Hepatocyte (in vitro differentiated cells): ENCODE measurements around the gene KCNK1. TPM values are rescaled to one million over a fixed set of nuclear protein-coding genes. Genes with fewer than 3 reads are reported as not detected.
"Not testable (repeated sequence)": the region's sequence is repeated elsewhere in the genome, so short reads cannot be mapped to it uniquely, and the experiment has no call there.

Experiments used
- DNase-seq: peaks from one replicate; pipeline ENCODE4 v3.0.0-alpha.2; 2016; ENCODE audit warnings: low spot score
- H2AFZ ChIP-seq: fragments of 200-600 bp; sonication (generic); 2 replicates; pipeline ENCODE4 v1.6.0; 2016; ENCODE audit warnings: antibody characterized with exemption, mild to moderate bottlenecking
- H3K27ac ChIP-seq: fragments of 200-600 bp; sonication (generic); 2 replicates; pipeline ENCODE4 v1.5.1; 2016; ENCODE audit warnings: mild to moderate bottlenecking
- H3K27me3 ChIP-seq: fragments of 200-600 bp; sonication (generic); 2 replicates; pipeline ENCODE4 v1.6.1; 2016
- H3K36me3 ChIP-seq: fragments of 200-600 bp; sonication (generic); replicated peaks from 2 replicates; pipeline ENCODE4 v1.5.1; 2016; ENCODE audit warnings: low read depth; ENCODE audit not compliant: insufficient read depth
- H3K4me1 ChIP-seq: fragments of 200-600 bp; sonication (generic); 2 replicates; pipeline ENCODE4 v1.5.1; 2016; ENCODE audit warnings: mild to moderate bottlenecking, moderate library complexity; ENCODE audit not compliant: insufficient read depth
- H3K4me2 ChIP-seq: fragments of 200-600 bp; sonication (generic); 2 replicates; pipeline ENCODE4 v1.6.0; 2016
- H3K4me3 ChIP-seq: fragments of 200-600 bp; sonication (generic); 2 replicates; pipeline ENCODE4 v1.5.1; 2016; ENCODE audit warnings: mild to moderate bottlenecking
- H3K79me2 ChIP-seq: fragments of 200-600 bp; sonication (generic); 2 replicates; pipeline ENCODE4 v1.6.0; 2017; ENCODE audit warnings: mild to moderate bottlenecking
- H3K9me2 ChIP-seq: fragments of 200-600 bp; sonication (generic); replicated peaks from 2 replicates; pipeline ENCODE4 v1.6.0; 2017; ENCODE audit warnings: mild to moderate bottlenecking; ENCODE audit not compliant: insufficient read depth
- H3K9me3 ChIP-seq: fragments of 200-600 bp; sonication (generic); 2 replicates; pipeline ENCODE4 v1.5.1; 2016; ENCODE audit warnings: low read depth, mild to moderate bottlenecking
- H4K20me1 ChIP-seq: fragments of 200-600 bp; sonication (generic); 2 replicates; pipeline ENCODE4 v1.6.0; 2016; ENCODE audit warnings: mild to moderate bottlenecking; ENCODE audit not compliant: insufficient read depth, poor library complexity, severe bottlenecking
- CTCF ChIP-seq: fragments of 200-600 bp; sonication (generic); IDR thresholded peaks from 2 replicates; pipeline ENCODE4 v1.5.1; 2016; ENCODE audit warnings: antibody characterized with exemption, mild to moderate bottlenecking; ENCODE audit not compliant: poor library complexity
- EZH2 ChIP-seq: fragments of 200-600 bp; sonication (generic); IDR thresholded peaks from 2 replicates; pipeline ENCODE4 v1.6.1; 2016; ENCODE audit warnings: antibody characterized with exemption, mild to moderate bottlenecking, borderline replicate concordance
- EZH2phosphoT487 ChIP-seq: fragments of 200-600 bp; sonication (generic); IDR thresholded peaks from one replicate; pipeline ENCODE4 v1.6.1; 2018; ENCODE audit warnings: antibody characterized with exemption, mild to moderate bottlenecking, low read depth, moderate library complexity; ENCODE audit not compliant: unreplicated experiment, severe bottlenecking
- WGBS: methylation state at CpG from one replicate; pipeline ENCODE4 v1.1.6; 2016; ENCODE audit warnings: low lambda C conversion rate; ENCODE audit errors: missing lambda C conversion rate; 5-methylcytosine and 5-hydroxymethylcytosine counted together
- polyA plus RNA-seq: library from polyadenylated mRNA; unstranded; fragments of >200 nt; fragmentation: Nextera tagmentation; extraction: Ambion mirVana; gene quantifications from 2 replicates; pipeline ENCODE4 v1.2.1, GENCODE V29; 2016
- total RNA-seq: library from RNA; depleted of rRNA; stranded (reverse); fragments of >200 nt; gene quantifications from 2 replicates; pipeline ENCODE4 v1.2.3, GENCODE V29; 2014

Gene KCNK1
- total and polyA plus RNA-seq, 2 experiments from 2014 or later: 21.4 to 25.9 TPM

- no peak for DNase-seq
- H2AFZ ChIP-seq: no peak overlapping the region
- H3K36me3 ChIP-seq: no peaks in the 10 kb centered on the region
- H3K4me3 ChIP-seq: no peak overlapping the region
- H3K9me3 ChIP-seq: no peaks in the 10 kb centered on the region
- no peak overlapping the region for H3K4me2 ChIP-seq
- H3K9me2 ChIP-seq: no peaks in the 10 kb centered on the region
- no peak overlapping the region for H3K27ac ChIP-seq
- 92% methylated on average over 7 of the region's 7 CpGs for WGBS
- peaks cover 13% of the 10 kb centered on the region for H3K4me1 ChIP-seq
- TF ChIP-seq EZH2phosphoT487: no peak
- no peak for TF ChIP-seq EZH2
- TF ChIP-seq CTCF: no peak
- H3K79me2 ChIP-seq: peaks cover 3% of the 10 kb centered on the region
- H3K27me3 ChIP-seq: no peaks in the 10 kb centered on the region
- no peaks in the 10 kb centered on the region for H4K20me1 ChIP-seq
Observed at GRCh38 chr1:233668725-233669294, 54.9 kb downstream of the KCNK1 start.

- H3K4me1 ChIP-seq: peaks cover 23% of the 10 kb centered on the region
- H3K9me3 ChIP-seq, H3K27ac ChIP-seq, DNase-seq, H3K36me3 ChIP-seq, H3K4me3 ChIP-seq, H3K9me2 ChIP-seq, H3K79me2 ChIP-seq, H3K4me2 ChIP-seq, H3K27me3 ChIP-seq, H4K20me1 ChIP-seq, H2AFZ ChIP-seq: not testable (repeated sequence)
- WGBS: 97% methylated on average over 2 of the region's 2 CpGs
Observed at GRCh38 chr1:233670363-233670762, 56.5 kb downstream of the KCNK1 start.

DNA sequence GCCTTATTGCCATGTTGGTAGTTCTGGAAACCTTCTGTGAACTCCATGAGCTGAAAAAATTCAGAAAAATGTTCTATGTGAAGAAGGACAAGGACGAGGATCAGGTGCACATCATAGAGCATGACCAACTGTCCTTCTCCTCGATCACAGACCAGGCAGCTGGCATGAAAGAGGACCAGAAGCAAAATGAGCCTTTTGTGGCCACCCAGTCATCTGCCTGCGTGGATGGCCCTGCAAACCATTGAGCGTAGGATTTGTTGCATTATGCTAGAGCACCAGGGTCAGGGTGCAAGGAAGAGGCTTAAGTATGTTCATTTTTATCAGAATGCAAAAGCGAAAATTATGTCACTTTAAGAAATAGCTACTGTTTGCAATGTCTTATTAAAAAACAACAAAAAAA, 57.4 kb downstream of the KCNK1 start:
- Histone ChIP-seq H3K27me3 (no peaks in the 10 kb centered on the region), H3K79me2 (peaks cover 3% of the 10 kb centered on the region), H3K36me3 (no peaks in the 10 kb centered on the region), H3K9me3 (no peaks in the 10 kb centered on the region), H3K9me2 (no peaks in the 10 kb centered on the region), H3K4me2 (no peak overlapping the region), H3K4me3 (no peak overlapping the region), H3K4me1 (peaks cover 23% of the 10 kb centered on the region), H4K20me1 (no peaks in the 10 kb centered on the region), H3K27ac (no peak overlapping the region), H2AFZ (no peak overlapping the region)
- WGBS: 97% methylated on average over 5 of the region's 5 CpGs
- no peak for TF ChIP-seq EZH2phosphoT487
- no peak for TF ChIP-seq CTCF
- no peak for TF ChIP-seq EZH2
- DNase-seq: no peak

GRCh38 chr1:233672732-233673131, 58.8 kb downstream of the KCNK1 start:
- H3K4me1 ChIP-seq: peaks cover 23% of the 10 kb centered on the region
- H3K4me3 ChIP-seq: no peak overlapping the region
- H3K27ac ChIP-seq: peak overlapping the region; percentile 82
- WGBS: 95% methylated on average over 6 of the region's 6 CpGs
- no peaks in the 10 kb centered on the region for H3K36me3 ChIP-seq
- no peaks in the 10 kb centered on the region for H4K20me1 ChIP-seq
- H3K9me2 ChIP-seq: no peaks in the 10 kb centered on the region
- H3K79me2 ChIP-seq: no peaks in the 10 kb centered on the region
- TF ChIP-seq CTCF: no peak
- TF ChIP-seq EZH2: no peak
- TF ChIP-seq EZH2phosphoT487: no peak
- no peaks in the 10 kb centered on the region for H3K27me3 ChIP-seq
- H3K4me2 ChIP-seq: no peak overlapping the region
- no peak for DNase-seq
- no peak overlapping the region for H2AFZ ChIP-seq
- no peaks in the 10 kb centered on the region for H3K9me3 ChIP-seq
